ENCODE data around the gene PROC.

PROC gene

DNA sequence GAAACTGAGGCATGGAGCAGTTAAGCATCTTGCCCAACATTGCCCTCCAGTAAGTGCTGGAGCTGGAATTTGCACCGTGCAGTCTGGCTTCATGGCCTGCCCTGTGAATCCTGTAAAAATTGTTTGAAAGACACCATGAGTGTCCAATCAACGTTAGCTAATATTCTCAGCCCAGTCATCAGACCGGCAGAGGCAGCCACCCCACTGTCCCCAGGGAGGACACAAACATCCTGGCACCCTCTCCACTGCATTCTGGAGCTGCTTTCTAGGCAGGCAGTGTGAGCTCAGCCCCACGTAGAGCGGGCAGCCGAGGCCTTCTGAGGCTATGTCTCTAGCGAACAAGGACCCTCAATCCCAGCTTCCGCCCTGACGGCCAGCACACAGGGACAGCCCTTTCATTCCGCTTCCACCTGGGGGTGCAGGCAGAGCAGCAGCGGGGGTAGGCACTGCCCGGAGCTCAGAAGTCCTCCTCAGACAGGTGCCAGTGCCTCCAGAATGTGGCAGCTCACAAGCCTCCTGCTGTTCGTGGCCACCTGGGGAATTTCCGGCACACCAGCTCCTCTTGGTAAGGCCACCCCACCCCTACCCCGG is 1.3 kb downstream of the PROC start:
- DNase-seq (ENCODE audit: low read depth): no peak
- H3K4me3 ChIP-seq (replicated peaks; ENCODE audit: low read depth, low read length): no peak overlapping the region
- TF ChIP-seq, protein P1, sequence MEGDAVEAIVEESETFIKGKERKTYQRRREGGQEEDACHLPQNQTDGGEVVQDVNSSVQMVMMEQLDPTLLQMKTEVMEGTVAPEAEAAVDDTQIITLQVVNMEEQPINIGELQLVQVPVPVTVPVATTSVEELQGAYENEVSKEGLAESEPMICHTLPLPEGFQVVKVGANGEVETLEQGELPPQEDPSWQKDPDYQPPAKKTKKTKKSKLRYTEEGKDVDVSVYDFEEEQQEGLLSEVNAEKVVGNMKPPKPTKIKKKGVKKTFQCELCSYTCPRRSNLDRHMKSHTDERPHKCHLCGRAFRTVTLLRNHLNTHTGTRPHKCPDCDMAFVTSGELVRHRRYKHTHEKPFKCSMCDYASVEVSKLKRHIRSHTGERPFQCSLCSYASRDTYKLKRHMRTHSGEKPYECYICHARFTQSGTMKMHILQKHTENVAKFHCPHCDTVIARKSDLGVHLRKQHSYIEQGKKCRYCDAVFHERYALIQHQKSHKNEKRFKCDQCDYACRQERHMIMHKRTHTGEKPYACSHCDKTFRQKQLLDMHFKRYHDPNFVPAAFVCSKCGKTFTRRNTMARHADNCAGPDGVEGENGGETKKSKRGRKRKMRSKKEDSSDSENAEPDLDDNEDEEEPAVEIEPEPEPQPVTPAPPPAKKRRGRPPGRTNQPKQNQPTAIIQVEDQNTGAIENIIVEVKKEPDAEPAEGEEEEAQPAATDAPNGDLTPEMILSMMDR (IDR thresholded peaks at IDR 0.05; ENCODE audit: low read length, missing control alignments): no peak

DNA sequence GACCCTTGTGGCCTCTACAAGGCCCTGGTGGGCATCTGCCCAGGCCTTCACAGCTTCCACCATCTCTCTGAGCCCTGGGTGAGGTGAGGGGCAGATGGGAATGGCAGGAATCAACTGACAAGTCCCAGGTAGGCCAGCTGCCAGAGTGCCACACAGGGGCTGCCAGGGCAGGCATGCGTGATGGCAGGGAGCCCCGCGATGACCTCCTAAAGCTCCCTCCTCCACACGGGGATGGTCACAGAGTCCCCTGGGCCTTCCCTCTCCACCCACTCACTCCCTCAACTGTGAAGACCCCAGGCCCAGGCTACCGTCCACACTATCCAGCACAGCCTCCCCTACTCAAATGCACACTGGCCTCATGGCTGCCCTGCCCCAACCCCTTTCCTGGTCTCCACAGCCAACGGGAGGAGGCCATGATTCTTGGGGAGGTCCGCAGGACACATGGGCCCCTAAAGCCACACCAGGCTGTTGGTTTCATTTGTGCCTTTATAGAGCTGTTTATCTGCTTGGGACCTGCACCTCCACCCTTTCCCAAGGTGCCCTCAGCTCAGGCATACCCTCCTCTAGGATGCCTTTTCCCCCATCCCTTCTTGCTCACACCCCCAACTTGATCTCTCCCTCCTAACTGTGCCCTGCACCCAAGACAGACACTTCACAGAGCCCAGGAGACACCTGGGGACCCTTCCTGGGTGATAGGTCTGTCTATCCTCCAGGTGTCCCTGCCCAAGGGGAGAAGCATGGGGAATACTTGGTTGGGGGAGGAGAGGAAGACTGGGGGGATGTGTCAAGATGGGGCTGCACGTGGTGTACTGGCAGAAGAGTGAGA is 2.0 kb downstream of the PROC start:
- TF ChIP-seq, protein P1 (IDR thresholded peaks at IDR 0.05; ENCODE audit: low read length, missing control alignments): no peak
- no peak for DNase-seq (ENCODE audit: low read depth)
- no peak overlapping the region for H3K4me3 ChIP-seq (replicated peaks; ENCODE audit: low read depth, low read length)

DNA sequence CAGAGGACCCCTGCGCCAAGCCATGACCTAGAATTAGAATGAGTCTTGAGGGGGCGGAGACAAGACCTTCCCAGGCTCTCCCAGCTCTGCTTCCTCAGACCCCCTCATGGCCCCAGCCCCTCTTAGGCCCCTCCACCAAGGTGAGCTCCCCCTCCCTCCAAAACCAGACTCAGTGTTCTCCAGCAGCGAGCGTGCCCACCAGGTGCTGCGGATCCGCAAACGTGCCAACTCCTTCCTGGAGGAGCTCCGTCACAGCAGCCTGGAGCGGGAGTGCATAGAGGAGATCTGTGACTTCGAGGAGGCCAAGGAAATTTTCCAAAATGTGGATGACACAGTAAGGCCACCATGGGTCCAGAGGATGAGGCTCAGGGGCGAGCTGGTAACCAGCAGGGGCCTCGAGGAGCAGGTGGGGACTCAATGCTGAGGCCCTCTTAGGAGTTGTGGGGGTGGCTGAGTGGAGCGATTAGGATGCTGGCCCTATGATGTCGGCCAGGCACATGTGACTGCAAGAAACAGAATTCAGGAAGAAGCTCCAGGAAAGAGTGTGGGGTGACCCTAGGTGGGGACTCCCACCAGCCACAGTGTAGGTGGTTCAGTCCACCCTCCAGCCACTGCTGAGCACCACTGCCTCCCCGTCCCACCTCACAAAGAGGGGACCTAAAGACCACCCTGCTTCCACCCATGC is 3.0 kb downstream of the PROC start:
- TF ChIP-seq, protein P1 (IDR thresholded peaks at IDR 0.05; ENCODE audit: low read length, missing control alignments): no peak
- DNase-seq (ENCODE audit: low read depth): no peak
- no peak overlapping the region for H3K4me3 ChIP-seq (replicated peaks; ENCODE audit: low read depth, low read length)

DNA sequence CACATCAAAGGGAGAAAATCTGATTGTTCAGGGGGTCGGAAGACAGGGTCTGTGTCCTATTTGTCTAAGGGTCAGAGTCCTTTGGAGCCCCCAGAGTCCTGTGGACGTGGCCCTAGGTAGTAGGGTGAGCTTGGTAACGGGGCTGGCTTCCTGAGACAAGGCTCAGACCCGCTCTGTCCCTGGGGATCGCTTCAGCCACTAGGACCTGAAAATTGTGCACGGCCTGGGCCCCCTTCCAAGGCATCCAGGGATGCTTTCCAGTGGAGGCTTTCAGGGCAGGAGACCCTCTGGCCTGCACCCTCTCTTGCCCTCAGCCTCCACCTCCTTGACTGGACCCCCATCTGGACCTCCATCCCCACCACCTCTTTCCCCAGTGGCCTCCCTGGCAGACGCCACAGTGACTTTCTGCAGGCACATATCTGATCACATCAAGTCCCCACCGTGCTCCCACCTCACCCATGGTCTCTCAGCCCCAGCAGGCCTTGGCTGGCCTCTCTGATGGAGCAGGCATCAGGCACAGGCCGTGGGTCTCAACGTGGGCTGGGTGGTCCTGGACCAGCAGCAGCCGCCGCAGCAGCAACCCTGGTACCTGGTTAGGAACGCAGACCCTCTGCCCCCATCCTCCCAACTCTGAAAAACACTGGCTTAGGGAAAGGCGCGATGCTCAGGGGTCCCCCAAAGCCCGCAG is 3.8 kb downstream of the PROC start:
- H3K4me3 ChIP-seq (replicated peaks; ENCODE audit: low read depth, low read length): no peak overlapping the region
- no peak for DNase-seq (ENCODE audit: low read depth)
- TF ChIP-seq, protein P1 (IDR thresholded peaks at IDR 0.05; ENCODE audit: low read length, missing control alignments): no peak

DNA sequence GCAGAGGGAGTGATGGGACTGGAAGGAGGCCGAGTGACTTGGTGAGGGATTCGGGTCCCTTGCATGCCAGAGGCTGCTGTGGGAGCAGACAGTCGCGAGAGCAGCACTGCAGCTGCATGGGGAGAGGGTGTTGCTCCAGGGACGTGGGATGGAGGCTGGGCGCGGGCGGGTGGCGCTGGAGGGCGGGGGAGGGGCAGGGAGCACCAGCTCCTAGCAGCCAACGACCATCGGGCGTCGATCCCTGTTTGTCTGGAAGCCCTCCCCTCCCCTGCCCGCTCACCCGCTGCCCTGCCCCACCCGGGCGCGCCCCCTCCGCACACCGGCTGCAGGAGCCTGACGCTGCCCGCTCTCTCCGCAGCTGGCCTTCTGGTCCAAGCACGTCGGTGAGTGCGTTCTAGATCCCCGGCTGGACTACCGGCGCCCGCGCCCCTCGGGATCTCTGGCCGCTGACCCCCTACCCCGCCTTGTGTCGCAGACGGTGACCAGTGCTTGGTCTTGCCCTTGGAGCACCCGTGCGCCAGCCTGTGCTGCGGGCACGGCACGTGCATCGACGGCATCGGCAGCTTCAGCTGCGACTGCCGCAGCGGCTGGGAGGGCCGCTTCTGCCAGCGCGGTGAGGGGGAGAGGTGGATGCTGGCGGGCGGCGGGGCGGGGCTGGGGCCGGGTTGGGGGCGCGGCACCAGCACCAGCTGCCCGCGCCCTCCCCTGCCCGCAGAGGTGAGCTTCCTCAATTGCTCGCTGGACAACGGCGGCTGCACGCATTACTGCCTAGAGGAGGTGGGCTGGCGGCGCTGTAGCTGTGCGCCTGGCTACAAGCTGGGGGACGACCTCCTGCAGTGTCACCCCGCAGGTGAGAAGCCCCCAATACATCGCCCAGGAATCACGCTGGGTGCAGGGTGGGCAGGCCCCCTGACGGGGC is 4.6 kb downstream of the PROC start:
- peak overlapping the region; percentile 36 for H3K4me3 ChIP-seq (replicated peaks; ENCODE audit: low read depth, low read length)
- TF ChIP-seq, protein P1 (IDR thresholded peaks at IDR 0.05; ENCODE audit: low read length, missing control alignments): no peak
- DNase-seq (ENCODE audit: low read depth): no peak

DNA sequence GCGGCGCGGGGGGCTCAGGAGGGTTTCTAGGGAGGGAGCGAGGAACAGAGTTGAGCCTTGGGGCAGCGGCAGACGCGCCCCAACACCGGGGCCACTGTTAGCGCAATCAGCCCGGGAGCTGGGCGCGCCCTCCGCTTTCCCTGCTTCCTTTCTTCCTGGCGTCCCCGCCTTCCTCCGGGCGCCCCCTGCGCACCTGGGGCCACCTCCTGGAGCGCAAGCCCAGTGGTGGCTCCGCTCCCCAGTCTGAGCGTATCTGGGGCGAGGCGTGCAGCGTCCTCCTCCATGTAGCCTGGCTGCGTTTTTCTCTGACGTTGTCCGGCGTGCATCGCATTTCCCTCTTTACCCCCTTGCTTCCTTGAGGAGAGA is 5.2 kb downstream of the PROC start:
- H3K4me3 ChIP-seq (replicated peaks; ENCODE audit: low read depth, low read length): peak overlapping the region; percentile 36
- TF ChIP-seq, protein P1 (IDR thresholded peaks at IDR 0.05; ENCODE audit: low read length, missing control alignments): no peak
- DNase-seq (ENCODE audit: low read depth): no peak

Measured in fibroblast of pulmonary artery (primary cell).